Measurements from ENCODE around the gene ATXN7L3.

Gene ATXN7L3

DNA sequence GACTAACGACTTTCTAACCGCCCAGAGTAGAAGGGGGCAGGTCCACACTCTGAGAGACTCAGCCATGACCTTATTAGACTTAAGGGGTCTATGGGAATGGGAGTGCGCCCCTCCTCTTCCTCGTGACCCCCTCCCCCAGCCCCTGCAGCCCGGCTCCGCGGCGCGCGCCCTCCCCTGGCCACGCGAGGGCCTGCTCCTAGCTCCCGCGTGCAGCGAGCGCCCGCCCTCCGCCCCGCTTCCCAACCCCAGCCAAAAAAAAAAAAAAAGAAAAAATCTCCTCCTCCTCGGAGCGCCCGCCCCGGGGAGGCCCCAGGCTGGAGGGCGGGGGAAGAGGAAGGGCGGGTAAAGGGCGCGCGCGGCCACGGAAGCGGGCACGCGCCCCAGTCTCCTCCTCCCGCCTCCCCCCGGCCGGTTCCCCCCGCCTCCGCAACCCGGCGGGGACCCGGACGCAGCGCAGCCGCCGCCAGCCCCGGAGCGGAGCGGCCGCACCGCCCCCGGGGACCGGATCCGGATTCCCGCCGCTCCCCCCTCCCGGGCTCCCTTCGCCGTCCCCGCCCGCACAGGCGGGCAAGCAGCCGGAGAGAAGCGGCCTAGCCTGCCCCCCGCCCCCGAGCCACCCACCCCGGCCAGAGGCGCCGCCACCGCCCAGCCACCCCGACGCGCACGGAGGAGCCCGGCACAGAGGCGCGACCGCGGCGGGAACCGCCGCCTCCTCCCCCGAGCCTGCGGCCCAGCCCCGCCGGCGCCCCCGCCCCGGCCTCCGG is 18.8 kb upstream of the ATXN7L3 start:
- DNase-seq = peak; percentile 77 to 81

DNA sequence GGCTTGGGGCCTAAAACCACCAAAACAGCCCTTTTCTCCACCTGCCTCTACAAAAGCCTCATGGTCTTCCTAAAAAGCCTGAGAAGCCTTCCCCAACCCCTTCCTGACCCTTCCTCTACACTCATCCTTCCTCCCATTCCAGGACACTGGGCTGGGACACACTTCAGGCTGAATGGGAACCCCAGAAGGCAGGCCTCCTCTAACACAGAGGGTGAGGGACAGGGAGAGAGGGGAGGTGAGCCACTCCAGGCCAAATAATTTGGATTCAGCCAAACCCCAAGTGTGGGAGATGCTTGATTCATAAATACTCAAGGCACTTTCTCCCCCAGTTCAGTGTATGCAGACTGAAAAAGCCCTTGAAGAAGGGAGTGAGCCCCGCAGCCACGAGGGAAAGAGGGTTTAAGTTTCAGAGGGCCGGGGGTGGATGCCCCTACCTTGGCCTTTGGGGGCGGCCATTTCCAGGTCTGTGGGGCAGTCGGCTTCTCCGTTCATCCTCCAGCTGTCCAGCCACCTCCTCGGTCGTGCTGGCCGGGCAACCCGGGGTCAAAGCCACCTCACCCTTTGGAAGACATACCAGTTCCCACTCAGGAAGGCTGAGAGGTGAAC is 18.2 kb upstream of the ATXN7L3 start:
- no peak for DNase-seq

DNA sequence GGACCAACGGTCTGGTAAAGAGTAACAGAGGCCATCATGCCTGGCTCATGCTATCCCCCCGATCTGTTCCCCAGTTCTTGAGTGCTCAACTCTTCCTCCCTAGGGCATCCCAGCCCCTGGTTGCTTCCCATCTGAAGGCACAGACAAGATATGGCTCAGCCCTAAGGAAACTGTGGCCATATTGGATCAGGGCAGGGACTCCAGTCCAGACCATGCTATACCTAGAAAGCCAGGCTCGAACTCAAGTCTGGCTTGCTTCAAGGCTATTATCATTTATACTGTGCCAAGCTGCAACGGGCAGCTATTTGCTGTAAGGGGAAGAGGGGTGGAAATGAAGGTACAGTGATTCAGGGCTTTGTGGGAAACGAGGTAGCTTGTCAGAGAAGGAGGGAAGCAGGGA is 17.0 kb upstream of the ATXN7L3 start:
- DNase-seq = no peak

DNA sequence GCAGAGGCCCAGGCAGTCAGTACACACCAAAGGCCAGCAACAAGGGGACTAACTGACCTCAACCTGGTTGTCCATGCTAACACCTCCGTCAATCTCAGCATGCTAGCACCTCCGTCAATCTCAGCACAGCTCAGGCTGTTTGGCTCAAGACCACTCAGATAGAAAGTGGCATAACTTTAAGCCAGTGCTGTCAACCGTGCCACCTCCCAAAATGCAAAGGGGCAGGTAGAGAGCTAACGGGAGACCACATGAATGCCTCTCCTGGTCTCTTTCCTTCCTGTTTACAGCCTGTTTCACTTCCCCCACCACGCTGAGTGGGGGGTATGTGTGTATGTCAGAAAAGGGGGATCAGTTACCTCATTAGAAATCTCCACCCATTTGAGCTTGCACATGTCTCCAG is 16.5 kb upstream of the ATXN7L3 start:
- no peak for DNase-seq

DNA sequence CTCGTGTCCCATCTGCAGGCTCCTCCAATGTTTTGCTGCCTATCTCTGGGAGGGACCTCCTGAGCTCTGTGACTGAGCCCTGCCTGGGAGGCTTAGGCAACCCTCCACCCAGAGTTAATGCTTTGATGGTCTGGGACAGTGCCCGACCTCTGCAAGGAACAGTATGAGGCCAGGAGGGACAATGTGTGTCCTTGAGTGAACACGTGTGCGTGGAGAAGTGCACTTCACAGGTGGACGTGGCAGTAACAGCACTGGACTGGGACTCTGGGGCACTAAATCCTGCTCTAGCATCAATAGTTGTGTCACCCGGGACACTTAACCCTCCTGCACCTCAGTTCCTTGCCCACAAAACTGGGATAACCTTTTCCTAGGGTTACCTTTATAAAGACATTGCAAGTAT is 15.2 kb upstream of the ATXN7L3 start:
- no peak for DNase-seq

DNA sequence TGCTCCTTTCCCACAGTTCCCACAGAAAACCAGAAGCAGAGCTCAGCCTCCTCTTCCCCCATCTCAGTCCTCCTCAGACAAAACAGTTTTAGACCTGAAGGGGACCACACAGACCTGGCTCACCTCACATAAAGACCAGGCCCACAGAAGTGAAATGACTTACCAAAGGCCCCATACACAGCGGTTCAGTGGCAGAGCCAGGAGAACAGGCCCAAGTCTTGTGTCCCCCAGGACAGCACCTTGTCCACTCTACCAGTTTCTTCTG is 14.5 kb upstream of the ATXN7L3 start:
- DNase-seq = no peak

DNA sequence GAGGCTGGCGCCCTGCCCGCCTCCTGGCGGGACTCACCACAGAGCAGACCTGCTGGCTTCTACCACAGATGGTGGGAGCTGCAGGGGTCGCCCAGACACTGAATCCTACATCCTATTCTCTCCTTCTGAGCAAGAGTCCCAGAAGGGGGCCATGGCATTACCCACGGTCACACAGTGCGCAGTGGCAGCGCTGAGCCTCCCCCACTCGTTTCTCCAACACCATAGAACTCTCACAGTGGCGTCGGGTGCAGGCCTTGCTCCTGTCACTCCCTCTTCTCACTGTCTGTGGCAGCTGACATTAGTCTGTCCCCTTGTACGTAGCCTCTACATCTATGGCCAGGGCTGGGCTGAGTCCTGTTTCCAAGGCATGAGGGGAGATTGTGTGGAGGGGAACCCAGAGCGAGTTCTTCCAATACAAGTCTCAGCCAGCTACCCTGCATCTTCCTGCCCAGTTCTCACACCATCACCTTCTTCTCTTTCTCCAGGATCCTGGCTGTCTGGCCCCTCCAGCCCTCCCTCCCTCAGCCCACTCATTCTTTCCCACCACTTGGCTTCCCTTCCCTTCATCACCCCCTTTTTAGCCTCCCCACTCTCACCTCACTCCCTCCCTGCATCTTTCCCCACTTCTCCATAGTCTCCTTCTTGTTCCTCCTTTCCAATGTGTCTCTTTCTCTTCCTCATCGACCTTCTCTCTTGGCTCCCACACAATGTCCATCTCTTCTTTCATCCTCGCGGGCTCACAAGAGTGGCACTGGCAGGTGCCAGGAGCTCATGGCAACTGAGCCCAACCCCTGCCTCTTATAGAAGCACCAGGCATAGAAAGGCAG is 13.9 kb upstream of the ATXN7L3 start:
- DNase-seq = no peak

DNA sequence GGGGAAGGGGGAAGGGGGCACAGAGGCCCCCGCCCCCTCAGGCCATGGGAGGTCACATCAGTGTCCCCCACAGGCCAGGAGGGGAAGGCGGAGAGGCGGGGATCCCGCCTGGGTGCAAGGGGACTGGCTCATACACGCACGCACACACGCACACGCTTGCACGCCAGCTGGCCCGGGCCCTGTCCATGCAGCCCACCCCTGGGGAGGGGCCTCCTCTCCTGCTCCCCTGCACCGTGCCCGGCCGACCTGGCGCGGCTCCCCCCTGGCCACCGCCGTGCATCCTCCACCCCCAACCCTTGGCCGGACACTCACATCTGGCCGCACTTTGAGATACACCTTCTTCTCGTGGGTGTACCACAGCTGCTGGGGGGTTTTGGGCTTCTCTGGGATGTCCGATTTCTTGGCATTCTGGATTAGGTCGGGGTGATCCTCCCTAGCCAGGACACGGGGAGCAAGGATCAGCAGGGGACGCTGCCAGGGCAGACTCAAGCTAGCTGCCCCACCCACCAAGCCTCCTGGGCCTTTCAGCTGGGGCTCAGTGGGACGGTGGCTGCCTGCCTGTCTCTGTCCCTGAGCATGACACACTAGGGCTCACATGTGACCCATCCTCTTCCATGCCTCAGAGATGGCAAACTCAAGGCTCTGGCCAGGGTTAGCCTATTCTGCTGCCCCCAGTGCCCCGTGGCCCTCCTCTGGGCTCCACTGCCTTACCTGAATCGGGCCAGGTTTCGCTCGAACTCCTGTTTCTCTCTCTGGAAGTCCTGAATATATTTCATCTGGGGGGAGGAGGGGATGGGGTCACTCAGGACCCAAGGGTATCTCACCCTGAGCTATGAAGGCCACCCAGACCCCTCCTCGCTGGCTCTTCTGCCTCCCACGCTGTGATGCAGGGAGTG is 13.1 kb upstream of the ATXN7L3 start:
- DNase-seq = no peak

DNA sequence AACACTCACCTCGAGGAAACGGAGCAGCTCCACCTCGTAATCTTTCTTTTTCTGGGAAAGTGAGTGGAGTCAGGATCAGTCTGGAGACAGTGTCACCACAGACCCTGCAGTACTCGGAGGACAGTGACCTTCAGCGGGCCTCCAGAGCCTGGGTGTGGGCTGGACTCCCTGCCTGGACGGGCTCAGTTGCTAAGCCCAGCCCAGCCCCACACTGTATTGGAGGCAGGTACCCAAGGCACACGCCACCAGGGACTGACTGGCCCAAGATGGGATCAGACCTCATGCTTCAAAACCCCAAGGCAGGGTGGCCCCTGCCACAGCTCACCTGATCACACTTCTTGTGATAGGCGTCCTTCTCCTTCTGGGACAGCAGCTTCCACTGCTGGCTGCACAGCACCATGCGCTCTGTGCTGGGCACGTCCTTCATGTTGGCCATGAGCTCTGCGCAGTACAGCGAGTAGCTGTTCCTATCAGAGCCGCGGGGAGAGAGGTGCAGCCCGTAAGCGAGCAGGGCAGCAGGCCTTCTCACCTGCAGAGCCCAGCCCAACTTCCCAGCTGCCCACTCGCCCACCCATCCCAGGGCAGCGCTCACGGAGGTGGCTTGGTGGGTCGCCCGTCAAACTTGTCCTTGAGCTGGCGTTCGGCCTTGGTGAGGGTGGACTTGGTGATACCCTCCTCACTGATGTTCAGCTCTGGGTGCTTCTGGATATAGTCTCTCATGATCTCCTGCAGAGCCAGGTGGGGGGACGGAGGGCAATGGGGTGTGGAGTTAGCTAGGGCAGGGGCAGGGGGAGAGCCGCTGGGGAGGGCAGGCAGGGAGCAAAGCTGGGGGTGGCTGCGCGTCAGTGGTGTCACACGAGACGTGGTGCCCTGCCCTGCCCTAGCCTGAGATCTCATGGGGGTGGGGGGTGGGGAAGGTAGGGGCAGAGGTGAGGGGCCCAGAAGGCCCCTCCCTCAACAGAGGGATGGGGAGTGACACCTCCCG is 11.9 kb upstream of the ATXN7L3 start:
- DNase-seq = no peak

DNA sequence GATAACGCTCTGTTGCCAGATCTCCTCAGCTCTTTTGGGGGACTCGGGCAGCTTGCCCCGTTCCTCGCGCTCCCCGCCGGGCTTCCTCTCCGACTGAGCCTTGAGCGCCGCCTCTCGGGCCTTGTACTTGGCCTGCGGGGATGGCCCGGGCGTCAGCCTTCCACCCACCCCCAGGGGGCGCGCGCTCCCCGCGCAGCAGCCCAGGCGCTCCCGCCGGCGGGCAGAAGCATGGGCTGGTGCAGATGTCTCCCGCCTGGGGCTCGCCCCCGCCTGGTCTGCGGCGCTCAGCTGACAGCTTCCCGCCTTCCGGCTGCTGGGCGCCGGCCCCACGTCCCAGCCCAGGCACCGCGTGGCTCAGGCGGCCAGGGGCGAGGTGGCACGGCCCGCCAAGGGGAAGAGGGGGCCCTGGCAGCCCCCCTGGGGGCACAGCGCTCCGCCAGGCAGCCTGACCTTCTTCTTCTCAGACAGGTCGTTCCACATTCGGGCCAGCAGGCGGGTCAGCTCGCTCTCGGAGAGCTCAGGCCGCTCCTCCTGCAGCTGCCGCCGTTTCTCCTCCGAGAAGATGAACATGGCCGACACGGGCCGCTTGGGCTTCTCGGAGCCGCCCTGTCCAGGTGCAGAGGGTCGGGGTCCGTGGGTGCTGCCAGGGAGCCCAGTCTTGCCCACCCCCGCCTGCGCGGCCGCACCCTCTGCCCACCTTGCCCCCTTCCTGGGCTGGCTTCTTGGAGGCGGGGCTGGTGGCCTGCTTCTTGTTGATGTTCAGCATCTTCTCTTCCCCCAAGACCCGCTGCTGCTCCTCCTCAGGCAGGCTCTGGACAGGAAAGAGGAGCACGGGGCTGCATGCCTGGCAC is 10.9 kb upstream of the ATXN7L3 start:
- peak; percentile 94 to 95 for DNase-seq

DNA sequence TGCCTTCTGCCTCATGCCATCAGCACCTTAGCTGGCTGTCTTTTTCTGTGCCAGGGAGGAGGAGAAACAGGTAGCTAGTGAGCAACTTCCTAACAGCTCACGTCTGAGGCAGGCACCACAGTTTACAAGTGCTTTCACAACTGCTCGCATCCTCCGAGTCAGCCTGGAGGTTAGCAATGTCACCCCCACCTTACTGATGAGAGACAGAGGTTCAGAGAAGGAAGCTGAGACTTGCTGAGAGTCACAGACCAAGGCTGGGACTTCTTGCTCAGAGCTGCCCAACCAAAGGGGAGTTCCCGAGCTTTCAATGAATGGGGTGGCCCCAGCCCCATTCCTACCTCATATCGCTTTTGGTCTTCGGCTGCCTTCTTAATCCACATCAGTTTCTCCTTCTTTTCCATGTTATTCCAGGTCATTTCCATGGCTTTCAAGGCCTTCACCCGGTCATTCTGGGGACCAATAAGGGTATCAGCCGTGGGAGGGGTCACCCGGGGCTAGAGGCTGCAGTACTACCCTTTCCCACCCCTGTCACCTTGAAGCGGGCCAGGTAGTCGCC is 10.2 kb upstream of the ATXN7L3 start:
- DNase-seq = no peak

DNA sequence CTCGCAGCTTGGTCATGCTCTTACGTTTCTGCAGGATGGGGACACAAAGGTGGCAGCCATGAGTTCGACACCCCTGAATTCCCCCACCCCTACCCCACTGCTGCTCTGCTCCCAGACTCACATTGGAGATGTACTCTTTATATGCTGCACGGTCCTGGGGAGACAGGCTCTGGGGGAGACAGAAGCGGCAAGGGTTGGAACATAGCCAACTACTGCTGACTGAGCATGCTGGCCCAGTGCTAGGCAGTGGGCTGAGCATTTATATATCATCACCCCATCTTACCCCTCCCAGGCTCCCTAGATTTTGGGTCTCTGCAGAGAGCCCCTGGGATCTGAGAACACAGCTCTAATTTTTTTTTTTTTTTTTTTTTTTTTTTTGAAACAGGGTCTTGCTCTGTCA is 8.1 kb upstream of the ATXN7L3 start:
- DNase-seq = no peak

DNA sequence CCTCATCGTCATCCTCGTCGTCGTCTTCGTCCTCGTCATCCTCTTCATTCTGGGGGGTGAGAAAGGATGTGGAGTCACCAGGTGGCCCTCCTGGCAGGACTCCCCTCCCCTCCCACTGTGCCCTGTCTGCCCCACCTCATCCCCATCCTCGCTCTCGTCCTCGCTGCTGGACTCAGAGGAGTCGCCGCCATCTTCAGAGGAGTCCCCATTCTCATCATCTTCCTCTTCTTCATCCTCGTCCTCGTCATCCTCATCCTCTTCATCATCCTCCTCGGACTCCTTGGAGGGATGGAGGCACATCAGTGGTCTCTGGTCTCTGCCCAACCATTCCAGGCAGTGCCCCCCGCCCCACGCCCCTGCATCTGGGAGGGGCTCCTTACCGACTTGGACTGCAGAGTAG is 7.6 kb upstream of the ATXN7L3 start:
- no peak for DNase-seq

DNA sequence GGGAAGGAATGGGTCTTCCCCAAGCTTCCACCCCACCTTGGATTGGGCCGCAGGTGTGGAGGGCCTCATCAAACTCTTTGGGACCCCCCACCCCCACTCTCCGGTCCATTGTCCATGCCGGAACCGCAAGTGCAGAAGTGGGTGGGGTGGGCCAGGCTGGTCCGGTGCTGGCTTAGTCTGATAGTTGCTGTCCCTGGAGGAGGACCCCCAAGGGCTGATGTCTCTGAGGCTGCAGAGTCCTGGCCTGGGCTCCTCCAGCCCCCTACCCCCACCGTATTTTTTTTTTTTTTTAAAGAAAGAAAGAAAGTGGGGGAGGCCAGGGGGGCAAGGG is 7.1 kb upstream of the ATXN7L3 start:
- no peak for DNase-seq

DNA sequence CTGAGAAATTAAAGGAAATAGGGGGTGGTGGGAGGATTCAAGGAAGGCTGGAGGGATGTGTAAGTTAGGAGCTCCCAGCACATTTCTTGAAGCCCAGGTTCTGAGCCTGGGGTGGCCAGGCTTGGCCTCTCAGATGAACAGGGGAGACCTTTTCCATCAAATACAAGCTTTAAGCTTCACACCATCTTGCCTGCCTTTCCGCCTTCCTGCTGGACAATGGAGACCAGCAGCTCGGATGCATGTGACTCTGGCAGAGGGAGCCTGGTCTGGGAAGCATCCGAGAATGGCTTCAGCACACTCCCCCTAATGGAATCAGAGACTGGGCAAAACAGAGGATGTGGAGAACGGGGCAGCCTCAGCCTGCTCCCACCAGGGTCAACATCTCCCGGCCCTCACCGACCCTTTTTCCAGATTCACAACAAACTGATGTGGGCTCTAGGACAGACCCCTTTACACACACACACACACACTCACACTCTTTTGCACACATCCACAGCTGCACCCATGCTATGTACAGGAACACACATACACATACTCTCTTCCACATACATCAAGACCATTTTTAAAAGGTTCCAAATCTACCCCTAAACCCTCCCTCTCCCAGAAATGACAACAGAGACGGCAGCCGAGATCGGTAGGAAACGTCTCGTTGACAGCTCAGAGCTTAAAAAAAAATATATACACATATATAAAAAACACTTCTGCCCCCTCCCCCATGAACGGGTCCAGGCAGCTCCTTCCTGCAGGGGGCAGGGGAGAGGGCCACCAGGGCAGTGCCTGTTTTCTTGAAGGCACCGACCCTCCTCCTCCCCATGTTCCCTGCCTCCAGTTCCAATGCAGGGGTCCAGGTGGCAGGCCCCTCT is 6.5 kb upstream of the ATXN7L3 start:
- no peak for DNase-seq

DNA sequence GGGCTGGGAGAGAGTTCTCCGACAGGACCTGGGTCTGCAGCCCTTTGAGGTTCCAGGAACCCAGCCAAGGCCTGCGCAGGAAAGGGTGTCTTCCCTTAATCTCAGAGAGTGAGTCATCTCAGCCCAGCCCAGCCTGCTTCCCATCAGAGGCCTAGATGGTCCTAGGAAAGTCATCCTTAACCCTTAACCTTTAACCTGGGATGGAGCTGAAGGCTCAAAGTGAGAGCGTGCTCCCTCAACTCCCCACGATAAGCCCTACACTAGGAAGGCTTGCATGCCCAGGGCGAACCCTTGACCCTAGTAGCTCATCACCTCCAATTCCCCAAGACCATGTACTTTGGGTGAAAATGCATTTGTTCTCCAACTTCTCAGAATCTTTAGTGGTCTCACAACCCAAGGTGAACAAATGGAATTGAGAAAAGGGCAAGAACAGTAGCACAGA is 4.8 kb upstream of the ATXN7L3 start:
- no peak for DNase-seq

DNA sequence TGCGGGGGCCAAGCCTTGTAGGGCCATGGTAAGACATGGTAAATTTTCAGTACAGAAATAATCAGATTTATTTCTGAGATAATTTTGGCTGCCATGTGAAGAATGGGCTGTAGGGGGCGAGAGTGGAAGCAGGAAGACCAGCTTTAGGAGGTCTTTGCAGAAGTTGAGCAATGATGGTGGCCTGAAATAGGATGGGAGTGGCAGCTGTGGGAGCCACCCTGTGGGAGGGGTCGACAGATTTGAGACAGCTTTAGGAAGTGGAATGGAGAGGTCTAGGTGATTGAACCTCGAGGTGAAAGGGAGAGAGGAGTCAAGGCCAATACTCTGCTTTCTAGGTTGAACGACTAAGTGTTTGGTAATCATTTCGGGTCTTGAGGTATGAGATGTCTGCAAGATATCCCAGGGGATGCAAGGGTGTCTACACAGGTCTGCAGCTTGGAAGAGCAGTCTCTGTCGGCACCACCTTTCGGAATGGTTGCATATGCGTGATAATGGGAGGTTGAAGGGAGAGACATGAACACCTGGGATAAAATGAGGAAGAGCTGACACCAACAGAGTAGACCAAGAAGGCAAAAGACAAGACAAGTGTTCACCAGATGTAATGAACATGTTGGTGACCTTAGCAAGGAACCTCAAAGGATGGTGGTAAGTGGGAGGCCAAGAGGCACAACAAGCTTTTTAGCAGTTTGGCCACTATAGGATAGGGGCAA is 4.2 kb upstream of the ATXN7L3 start:
- DNase-seq = peak; percentile 85 to 89

DNA sequence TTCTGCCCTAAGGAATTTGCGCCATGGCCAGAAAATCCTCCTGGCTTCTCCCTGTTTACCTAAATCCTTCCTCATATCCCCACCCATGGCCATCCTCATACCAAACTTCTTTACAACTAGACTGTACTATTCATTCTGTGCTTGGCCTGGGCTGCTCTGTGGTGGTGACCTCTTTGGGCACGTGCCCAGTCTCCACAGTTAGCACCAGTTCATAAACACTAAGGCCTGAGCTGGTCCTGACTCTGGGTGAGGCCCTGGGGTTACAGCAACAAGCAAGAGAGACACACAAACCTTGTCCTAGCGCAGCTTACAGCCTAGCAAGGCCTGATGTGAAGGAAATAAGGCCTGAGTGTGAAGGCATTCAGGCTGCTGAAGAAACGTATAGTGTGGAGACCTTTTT is 3.1 kb upstream of the ATXN7L3 start:
- DNase-seq = no peak

All from AML-193 (cell line).